Central memory CD8-positive, alpha-beta T cell (primary cell): ENCODE data around the gene MTAP.
A peak's percentile ranks its signal among the peaks of the same experiment; 100 is the strongest.

ENCODE experiments used
- ATAC-seq: fragments of 150-1000 bp; cut with Tn5 transposase; replicated peaks from 2 replicates; pipeline ENCODE4 v1.10.0; 2022; ENCODE audit warnings: mild to moderate bottlenecking, moderate FRiP score, moderate number of reproducible peaks; ENCODE audit not compliant: poor library complexity, severe bottlenecking; ENCODE audit errors: extremely low read depth
- DNase-seq, 2 donors: peaks; one replicate each; pipeline ENCODE4 v3.0.0; 2021; ENCODE audit warnings: low spot score in 2 of 2
- H3K27ac Mint-ChIP-seq: one replicate; pipeline ENCODE4 v1.8.0; 2022; ENCODE audit warnings: low read depth, mild to moderate bottlenecking, moderate library complexity, mixed read lengths
- H3K27me3 Mint-ChIP-seq: one replicate; pipeline ENCODE4 v1.8.0; 2022; ENCODE audit warnings: mixed read lengths
- H3K36me3 Mint-ChIP-seq: one replicate; pipeline ENCODE4 v1.8.0; 2022; ENCODE audit warnings: mild to moderate bottlenecking, moderate library complexity, mixed read lengths; ENCODE audit not compliant: insufficient read depth
- H3K4me1 Mint-ChIP-seq: one replicate; pipeline ENCODE4 v1.8.0; 2022; ENCODE audit warnings: mixed read lengths
- H3K4me3 Mint-ChIP-seq: one replicate; pipeline ENCODE4 v1.8.0; 2022; ENCODE audit warnings: mild to moderate bottlenecking, moderate library complexity, mixed read lengths
- H3K9me3 Mint-ChIP-seq: one replicate; pipeline ENCODE4 v1.8.0; 2022; ENCODE audit warnings: mixed read lengths

Gene MTAP

DNA sequence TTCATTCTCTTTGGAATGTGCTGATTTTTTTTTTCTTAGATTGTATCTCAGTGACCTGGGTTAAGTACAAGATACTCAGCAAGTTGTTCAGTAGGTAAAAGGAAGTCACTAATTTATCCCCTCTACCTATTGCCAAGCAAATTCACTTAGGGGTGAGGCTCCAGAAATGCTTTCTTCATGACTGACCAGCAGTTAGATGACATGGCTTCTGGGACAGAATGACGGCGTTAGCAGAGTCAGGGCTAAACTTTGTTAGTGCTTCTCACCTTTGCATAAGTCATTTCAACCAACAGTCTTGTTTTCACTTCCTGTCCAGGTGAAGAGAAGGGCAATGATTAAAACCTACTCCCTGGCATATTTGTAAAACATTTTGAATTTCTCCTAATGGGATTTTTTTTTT, 20.2 kb upstream of the MTAP start:
- Mint-ChIP-seq H3K9me3 (no peaks in the 10 kb centered on the region), H3K4me1 (no peaks in the 10 kb centered on the region), H3K27me3 (peaks cover under 1% of the 10 kb centered on the region), H3K4me3 (no peak overlapping the region), H3K36me3 (no peaks in the 10 kb centered on the region), H3K27ac (no peak overlapping the region)
- ATAC-seq (no peak), DNase-seq (no peak)

DNA sequence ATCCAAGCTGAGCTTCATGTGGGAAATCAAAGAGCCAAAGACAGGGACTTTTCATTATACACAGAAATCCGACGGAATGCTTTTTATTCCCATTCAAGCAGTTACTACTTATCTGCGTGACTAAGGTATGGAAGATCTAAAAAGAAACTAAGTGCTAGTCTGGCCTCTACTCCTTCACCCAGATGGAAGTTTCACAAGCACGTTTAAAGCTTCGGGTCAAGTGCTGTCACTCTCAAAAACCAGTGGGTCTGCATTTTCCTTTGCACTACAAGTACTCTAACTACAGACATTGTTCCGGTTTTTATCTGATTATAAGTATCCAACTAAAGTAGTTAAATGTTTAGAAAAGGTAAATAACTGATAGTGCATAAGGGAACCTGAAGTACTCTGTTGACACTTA, 13.7 kb upstream of the MTAP start:
- H3K4me3 Mint-ChIP-seq = no peak overlapping the region
- H3K36me3 Mint-ChIP-seq = no peaks in the 10 kb centered on the region
- DNase-seq (no peak), ATAC-seq (no peak)
- H3K27me3 Mint-ChIP-seq = peaks cover 12% of the 10 kb centered on the region
- no peak overlapping the region for H3K27ac Mint-ChIP-seq
- H3K9me3 Mint-ChIP-seq = no peaks in the 10 kb centered on the region
- H3K4me1 Mint-ChIP-seq = no peaks in the 10 kb centered on the region

DNA sequence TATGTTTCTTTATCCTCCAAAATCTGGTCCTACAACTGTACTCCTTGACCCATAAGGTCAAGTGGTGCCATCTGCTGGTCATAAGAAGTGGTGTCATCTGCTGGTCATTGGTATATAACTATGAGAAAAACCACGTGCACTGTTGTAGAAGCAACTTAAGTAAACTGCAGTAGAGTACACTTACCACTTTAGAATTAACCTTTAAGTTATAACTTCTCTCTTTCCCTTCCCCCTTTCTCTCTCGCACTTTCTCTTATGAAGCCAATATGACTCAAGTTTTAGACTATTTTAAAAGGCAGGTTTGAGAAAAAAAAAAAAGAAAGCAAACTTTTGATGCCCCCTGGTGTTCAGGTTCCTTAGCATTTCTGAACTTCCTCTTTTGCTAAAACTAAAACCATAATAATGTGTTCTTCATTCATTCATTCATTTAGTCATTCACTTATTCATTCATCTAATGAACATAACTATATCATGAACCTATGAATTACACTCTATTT, 12.8 kb upstream of the MTAP start:
- Mint-ChIP-seq H3K4me3 (peak overlapping the region; percentile 14), H3K9me3 (no peaks in the 10 kb centered on the region), H3K27ac (no peak overlapping the region), H3K27me3 (peaks cover 12% of the 10 kb centered on the region), H3K36me3 (no peaks in the 10 kb centered on the region), H3K4me1 (no peaks in the 10 kb centered on the region)
- peak; percentile 87 for ATAC-seq
- peak in 1 of 2 donors; percentile 35 for DNase-seq

DNA sequence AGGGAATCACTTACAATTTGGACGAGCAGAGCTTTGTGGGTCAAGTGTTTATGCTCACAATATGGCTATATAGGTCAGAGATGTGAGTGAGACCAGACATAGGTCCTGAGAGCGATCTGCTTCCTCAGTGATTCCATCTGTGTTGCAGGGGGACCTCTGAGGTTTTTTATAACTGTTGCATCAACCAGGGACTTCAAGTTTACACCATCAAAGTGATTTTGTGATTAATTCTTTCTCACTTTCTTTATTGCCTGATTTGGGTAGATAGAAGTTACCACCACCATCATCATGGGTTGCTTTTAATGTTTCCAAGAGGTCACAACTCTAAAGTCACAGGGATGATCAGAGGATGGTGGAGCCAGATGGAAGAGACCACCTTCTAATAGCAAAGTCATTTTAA, 7.0 kb upstream of the MTAP start:
- Mint-ChIP-seq H3K4me3 (no peak overlapping the region), H3K27me3 (peaks cover 43% of the 10 kb centered on the region), H3K4me1 (no peaks in the 10 kb centered on the region), H3K9me3 (no peaks in the 10 kb centered on the region), H3K36me3 (no peaks in the 10 kb centered on the region), H3K27ac (no peak overlapping the region)
- ATAC-seq = no peak
- no peak for DNase-seq

DNA sequence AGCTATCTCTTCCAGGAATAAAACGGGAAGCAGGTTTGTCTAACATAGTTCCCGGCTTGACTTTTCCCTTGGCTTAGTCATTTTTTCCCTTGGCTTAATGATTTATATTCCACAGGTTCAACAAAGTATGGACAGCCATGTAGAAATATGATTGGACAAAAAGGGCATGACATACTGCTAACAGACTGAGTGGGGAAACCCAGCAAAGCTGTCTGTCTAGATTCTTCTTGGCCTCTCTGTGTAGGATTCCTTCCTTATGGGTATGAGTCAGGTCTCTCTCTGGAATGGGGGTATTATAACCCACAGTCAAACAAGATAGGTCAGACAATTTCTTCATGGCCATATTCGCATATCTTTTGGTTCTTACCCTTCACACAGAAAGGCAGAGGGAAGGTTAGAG, 5.7 kb upstream of the MTAP start:
- DNase-seq = no peak

DNA sequence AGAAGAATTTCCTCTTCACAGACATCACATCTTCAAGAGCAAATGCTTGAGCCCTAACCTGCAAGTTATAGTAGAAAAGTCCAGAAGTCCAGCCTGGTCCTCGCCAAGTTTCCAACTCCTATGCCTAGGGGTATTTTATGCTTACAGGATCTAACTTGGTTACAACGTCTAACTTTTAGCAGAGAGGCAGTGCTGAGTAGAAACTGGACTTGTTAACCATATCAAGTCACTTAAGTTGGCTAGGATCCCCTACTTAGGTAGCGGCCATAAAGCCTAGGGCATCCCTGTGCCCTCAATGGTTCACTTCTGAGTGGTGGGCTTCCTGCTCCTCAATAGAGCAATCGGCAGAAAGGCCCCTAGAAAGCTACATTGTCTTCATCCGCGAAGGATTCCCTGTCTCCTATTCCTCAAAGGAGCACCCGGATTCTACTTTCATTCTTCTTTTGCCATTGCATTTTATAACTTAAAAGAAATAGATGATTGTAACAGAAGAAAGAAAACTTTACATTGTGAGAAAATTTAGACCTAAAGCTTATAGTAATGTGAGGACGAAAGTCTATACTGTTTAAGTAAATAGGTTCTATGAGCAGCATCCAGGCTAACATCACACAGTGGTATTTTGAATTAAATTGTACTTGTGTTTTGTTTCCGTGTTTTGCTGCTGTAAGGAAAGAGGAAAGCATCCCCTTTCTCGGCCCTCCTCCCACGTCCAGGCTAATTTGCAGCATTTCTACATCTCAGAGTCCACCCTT, 1.3 kb upstream of the MTAP start:
- no peaks in the 10 kb centered on the region for H3K9me3 Mint-ChIP-seq
- ATAC-seq = no peak
- H3K27ac Mint-ChIP-seq = no peak overlapping the region
- H3K4me3 Mint-ChIP-seq = peak overlapping the region; percentile 98
- peaks cover 43% of the 10 kb centered on the region for H3K4me1 Mint-ChIP-seq
- H3K36me3 Mint-ChIP-seq = peaks cover 8% of the 10 kb centered on the region
- peaks cover 36% of the 10 kb centered on the region for H3K27me3 Mint-ChIP-seq
- no peak for DNase-seq

More for the DNA sequence above, 5.7 kb upstream of the MTAP start:
- H3K4me3 Mint-ChIP-seq = no peak overlapping the region
- peaks cover 6% of the 10 kb centered on the region for H3K4me1 Mint-ChIP-seq
- H3K9me3 Mint-ChIP-seq = no peaks in the 10 kb centered on the region
- H3K36me3 Mint-ChIP-seq = no peaks in the 10 kb centered on the region
- no peak for ATAC-seq
- H3K27me3 Mint-ChIP-seq = peaks cover 43% of the 10 kb centered on the region
- no peak overlapping the region for H3K27ac Mint-ChIP-seq

DNA sequence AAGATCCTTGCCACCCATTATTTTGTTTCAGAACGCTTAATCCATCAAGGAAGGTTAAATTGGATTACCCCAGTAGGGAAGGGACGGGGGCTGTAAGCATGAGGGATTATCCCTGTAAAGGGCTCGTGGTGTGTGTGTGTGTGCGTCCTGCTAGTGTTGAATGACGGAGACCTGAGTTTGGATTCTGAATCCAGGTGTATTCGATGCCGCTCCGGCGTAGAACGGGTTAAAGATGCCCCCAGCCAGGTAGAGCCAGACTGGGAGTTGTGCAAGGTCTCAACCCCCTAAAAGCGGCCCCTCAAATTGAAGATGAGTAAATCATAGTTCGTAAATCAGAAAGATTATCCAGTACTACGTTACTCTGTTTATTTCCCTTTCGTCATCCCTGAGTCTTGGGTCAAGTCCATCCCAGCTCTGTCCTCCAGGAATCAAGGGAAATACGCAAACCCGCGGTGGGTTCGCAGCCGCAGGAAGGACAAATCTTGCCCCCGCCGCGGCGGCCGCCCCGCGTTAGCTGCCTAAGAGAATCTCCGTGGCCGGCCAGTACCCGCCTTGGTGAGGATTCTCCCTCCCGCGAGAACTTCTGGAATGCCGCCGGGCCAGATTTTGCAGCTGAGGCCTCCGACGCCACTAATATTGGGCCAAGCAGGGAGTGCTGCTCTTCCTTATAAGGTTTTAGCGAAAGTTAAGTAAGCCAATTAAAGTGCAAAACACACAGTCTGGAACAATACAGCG, 586 bp upstream of the MTAP start:
- Mint-ChIP-seq H3K27me3 (peaks cover 29% of the 10 kb centered on the region), H3K9me3 (no peaks in the 10 kb centered on the region), H3K4me1 (peaks cover 49% of the 10 kb centered on the region), H3K36me3 (peaks cover 8% of the 10 kb centered on the region), H3K4me3 (peak overlapping the region; percentile 98), H3K27ac (peak overlapping the region; percentile 99)
- DNase-seq = no peak
- peak; percentile 46 for ATAC-seq

DNA sequence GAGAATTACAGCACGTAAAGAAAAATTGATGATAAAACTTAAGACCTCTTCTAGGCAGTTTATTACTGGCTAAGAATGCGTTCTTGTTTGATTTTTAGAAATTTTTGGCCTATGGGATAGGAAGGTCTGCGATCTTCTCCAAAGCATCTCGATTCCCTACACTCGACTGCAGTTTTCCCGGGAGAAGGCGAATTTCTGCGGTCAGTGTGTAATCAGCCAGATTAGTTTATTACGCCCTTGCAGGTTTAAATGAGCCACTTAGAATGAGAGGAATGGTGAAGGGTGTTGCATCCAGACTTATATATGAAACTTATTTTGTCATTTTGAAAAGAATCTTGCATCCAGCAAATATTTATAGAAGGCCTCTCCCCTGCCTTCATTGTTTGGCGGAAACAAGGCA, 1.2 kb downstream of the MTAP start:
- H3K27ac Mint-ChIP-seq = peak overlapping the region; percentile 99
- H3K4me3 Mint-ChIP-seq = peak overlapping the region; percentile 98

DNA sequence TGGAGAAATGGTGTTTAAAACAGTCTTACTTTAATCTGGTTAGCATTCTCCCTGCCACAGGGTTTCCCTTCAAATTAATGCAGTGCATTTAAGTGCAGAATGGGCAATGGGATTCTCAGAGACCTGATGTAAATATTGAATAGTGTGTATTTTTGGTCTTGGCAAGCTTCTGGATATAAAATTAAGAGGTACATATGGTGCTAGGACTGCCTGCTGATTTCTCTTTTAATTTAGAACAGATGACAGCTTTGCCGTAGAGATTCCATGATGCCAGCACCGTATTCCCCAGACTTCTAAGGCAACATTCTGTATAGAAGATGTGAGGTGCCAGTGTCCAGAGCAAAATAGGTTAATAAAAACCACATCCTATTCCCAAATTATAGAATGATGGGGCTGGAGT, 1.9 kb downstream of the MTAP start:
- DNase-seq (no peak), ATAC-seq (no peak)
- peaks cover 11% of the 10 kb centered on the region for H3K36me3 Mint-ChIP-seq
- H3K27ac Mint-ChIP-seq = peak overlapping the region; percentile 99
- H3K4me1 Mint-ChIP-seq = peaks cover 55% of the 10 kb centered on the region
- peak overlapping the region; percentile 98 for H3K4me3 Mint-ChIP-seq
- H3K9me3 Mint-ChIP-seq = no peaks in the 10 kb centered on the region
- H3K27me3 Mint-ChIP-seq = peaks cover 10% of the 10 kb centered on the region

More for the DNA sequence above, 1.2 kb downstream of the MTAP start:
- Mint-ChIP-seq H3K9me3 (no peaks in the 10 kb centered on the region), H3K27me3 (peaks cover 11% of the 10 kb centered on the region), H3K4me1 (peaks cover 55% of the 10 kb centered on the region), H3K36me3 (peaks cover 11% of the 10 kb centered on the region)
- no peak for DNase-seq
- ATAC-seq = no peak

DNA sequence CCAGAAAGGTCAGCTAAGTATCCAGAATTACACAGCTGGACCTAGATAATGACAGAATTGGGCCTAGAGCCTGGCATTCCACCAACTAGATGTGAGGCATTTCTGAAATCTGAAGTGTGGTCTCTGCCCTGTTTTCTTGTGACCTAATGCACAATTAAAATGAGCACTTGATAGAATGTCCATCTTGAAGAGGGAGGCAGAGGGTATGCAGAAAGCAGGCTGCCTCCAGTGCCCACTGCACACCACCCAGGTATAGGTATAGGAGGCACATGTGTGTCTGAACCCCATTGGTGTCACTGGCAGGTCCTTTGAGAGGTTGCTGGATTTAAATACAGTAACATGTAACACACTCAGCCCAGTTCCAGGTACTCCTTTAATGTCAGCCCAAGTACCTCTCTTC, 2.4 kb downstream of the MTAP start:
- no peak for DNase-seq
- H3K9me3 Mint-ChIP-seq = no peaks in the 10 kb centered on the region
- H3K4me1 Mint-ChIP-seq = peaks cover 55% of the 10 kb centered on the region
- H3K4me3 Mint-ChIP-seq = no peak overlapping the region
- peaks cover 11% of the 10 kb centered on the region for H3K36me3 Mint-ChIP-seq
- H3K27ac Mint-ChIP-seq = no peak overlapping the region
- no peak for ATAC-seq
- peaks cover 7% of the 10 kb centered on the region for H3K27me3 Mint-ChIP-seq

DNA sequence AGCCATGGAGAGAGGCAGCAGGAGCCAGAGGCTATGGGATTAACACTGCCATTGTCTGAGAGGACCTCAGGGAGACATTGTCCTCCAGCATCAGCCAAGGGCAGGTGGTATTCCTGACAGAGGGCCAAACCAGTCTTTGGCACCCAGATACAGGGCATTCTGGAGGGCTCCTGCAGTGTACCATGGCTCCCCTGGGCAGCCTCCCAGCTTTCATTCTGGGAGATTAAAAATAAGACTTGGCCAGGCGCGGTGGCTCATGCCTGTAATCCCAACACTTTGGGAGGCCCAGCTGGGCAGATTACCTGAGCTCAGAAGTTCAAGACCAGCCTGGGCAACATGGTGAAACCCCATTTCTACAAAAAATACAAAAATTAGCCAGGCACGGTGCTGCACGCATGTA, 4.2 kb downstream of the MTAP start:
- peaks cover 50% of the 10 kb centered on the region for H3K4me1 Mint-ChIP-seq
- ATAC-seq (no peak), DNase-seq (no peak)
- no peak overlapping the region for H3K4me3 Mint-ChIP-seq
- H3K36me3 Mint-ChIP-seq = peaks cover 11% of the 10 kb centered on the region
- no peaks in the 10 kb centered on the region for H3K9me3 Mint-ChIP-seq
- H3K27ac Mint-ChIP-seq = no peak overlapping the region
- no peaks in the 10 kb centered on the region for H3K27me3 Mint-ChIP-seq

DNA sequence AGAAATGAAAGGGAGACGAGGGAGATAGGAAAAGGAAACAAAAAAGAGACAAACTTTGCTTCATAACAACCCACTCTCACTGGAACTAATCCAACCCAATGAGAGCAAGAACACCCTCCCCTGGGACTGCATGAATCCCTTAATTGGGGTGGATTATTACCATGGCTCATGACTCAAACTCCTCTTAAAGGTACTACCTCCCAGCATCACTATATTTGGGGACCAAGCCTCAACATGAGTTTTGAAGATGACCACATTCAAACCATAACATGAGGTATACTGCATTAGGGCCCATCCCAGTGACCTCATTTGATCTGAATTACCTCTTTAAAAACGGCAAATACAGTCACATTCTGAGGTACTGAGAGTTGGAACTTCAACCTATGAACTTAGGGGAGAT, 8.0 kb downstream of the MTAP start:
- Mint-ChIP-seq H3K4me3 (no peak overlapping the region), H3K36me3 (peaks cover 9% of the 10 kb centered on the region), H3K27ac (no peak overlapping the region), H3K9me3 (no peaks in the 10 kb centered on the region), H3K27me3 (no peaks in the 10 kb centered on the region), H3K4me1 (peaks cover 19% of the 10 kb centered on the region)
- no peak for ATAC-seq
- DNase-seq = no peak

DNA sequence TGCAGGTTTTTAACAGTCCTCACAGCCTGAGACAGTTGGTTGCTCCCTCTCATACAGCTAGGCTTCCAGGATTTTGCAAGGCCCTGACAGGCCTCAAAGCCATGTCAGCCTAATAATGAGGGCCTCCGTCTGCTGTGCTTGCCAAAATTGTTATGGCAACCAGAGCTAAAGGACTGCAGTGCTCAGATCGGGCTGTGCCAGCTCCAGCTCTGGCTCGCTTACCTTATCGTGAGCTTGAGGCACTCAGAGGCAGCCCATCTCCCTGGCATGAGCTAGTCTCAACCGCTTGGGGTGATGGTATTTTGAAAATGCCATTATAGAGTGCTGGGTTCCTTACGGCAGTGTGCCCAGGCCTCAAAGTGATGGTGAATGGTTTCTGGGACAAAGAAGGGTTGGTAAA, 8.4 kb downstream of the MTAP start:
- ATAC-seq (no peak), DNase-seq (no peak)
- peaks cover 13% of the 10 kb centered on the region for H3K36me3 Mint-ChIP-seq
- H3K27me3 Mint-ChIP-seq = no peaks in the 10 kb centered on the region
- H3K27ac Mint-ChIP-seq = no peak overlapping the region
- H3K4me3 Mint-ChIP-seq = no peak overlapping the region
- H3K4me1 Mint-ChIP-seq = peaks cover 14% of the 10 kb centered on the region
- no peaks in the 10 kb centered on the region for H3K9me3 Mint-ChIP-seq
